ENCODE results near the gene TGFBR3. TPM values are rescaled to one million over a fixed set of nuclear protein-coding genes. Genes with fewer than 3 reads are reported as not detected.

TGFBR3 gene
- total RNA-seq, 2 donors from 2014 or later, result 8.1 to 9.7 TPM

GRCh38 chr1:91742848-91743292 is 143.1 kb downstream of the TGFBR3 start:
- ATAC-seq (replicated peaks in 1 of 2), result peak in 1 of 2 donors; percentile 58
- peak overlapping the region; percentile 36 for H3K27ac Mint-ChIP-seq
- H3K27me3 Mint-ChIP-seq (ENCODE audit: low read depth), result no peaks in the 10 kb centered on the region
- H3K9me3 Mint-ChIP-seq, result peaks cover 5 to 16% of the 10 kb centered on the region in 2 donors
- peaks cover 10 to 24% of the 10 kb centered on the region in 2 donors for H3K36me3 Mint-ChIP-seq (ENCODE audit: insufficient read depth in 2 of 2)
- DNase-seq, result peak in 1 of 2 donors; percentile 19
- peaks cover 6% of the 10 kb centered on the region for H3K4me1 Mint-ChIP-seq (ENCODE audit: low read depth)
- H3K4me3 Mint-ChIP-seq, result no peak overlapping the region

GRCh38 chr1:91741906-91742305 is 144.0 kb downstream of the TGFBR3 start:
- Mint-ChIP-seq H3K4me1 (ENCODE audit: low read depth) (peaks cover 5% of the 10 kb centered on the region), H3K27ac (peak overlapping the region; percentile 36), H3K27me3 (ENCODE audit: low read depth) (no peaks in the 10 kb centered on the region)

GRCh38 chr1:91741301-91741700 is 144.7 kb downstream of the TGFBR3 start:
- peaks cover 7 to 11% of the 10 kb centered on the region in 2 donors for H3K36me3 Mint-ChIP-seq (ENCODE audit: insufficient read depth in 2 of 2)
- no peak overlapping the region for H3K27ac Mint-ChIP-seq
- peaks cover 5% of the 10 kb centered on the region for H3K4me1 Mint-ChIP-seq (ENCODE audit: low read depth)
- H3K4me3 Mint-ChIP-seq, result no peak overlapping the region
- ATAC-seq (replicated peaks in 1 of 2), result no peak
- no peaks in the 10 kb centered on the region for H3K27me3 Mint-ChIP-seq (ENCODE audit: low read depth)
- DNase-seq, result no peak
- H3K9me3 Mint-ChIP-seq, result peaks cover 5 to 7% of the 10 kb centered on the region in 2 donors

More at GRCh38 chr1:91741906-91742305, 144.0 kb downstream of the TGFBR3 start:
- Mint-ChIP-seq H3K36me3 (ENCODE audit: insufficient read depth in 2 of 2) (peaks cover 9 to 16% of the 10 kb centered on the region in 2 donors), H3K4me3 (no peak overlapping the region), H3K9me3 (peaks cover 5 to 11% of the 10 kb centered on the region in 2 donors)
- ATAC-seq (replicated peaks in 1 of 2), result no peak
- DNase-seq, result no peak

GRCh38 chr1:91737650-91738049 is 148.3 kb downstream of the TGFBR3 start:
- Mint-ChIP-seq H3K9me3 (peaks cover 5 to 6% of the 10 kb centered on the region in 2 donors), H3K4me3 (no peak overlapping the region), H3K4me1 (ENCODE audit: low read depth) (peaks cover 34% of the 10 kb centered on the region), H3K27me3 (ENCODE audit: low read depth) (no peaks in the 10 kb centered on the region), H3K36me3 (ENCODE audit: insufficient read depth in 2 of 2) (peaks cover 3 to 7% of the 10 kb centered on the region in 2 donors), H3K27ac (no peak overlapping the region)
- ATAC-seq (replicated peaks in 1 of 2), result no peak
- no peak for DNase-seq

GRCh38 chr1:91736715-91737615 is 149.0 kb downstream of the TGFBR3 start:
- H3K27me3 Mint-ChIP-seq (ENCODE audit: low read depth), result no peaks in the 10 kb centered on the region
- peaks cover 41% of the 10 kb centered on the region for H3K4me1 Mint-ChIP-seq (ENCODE audit: low read depth)
- no peak for DNase-seq
- no peak overlapping the region for H3K27ac Mint-ChIP-seq
- H3K4me3 Mint-ChIP-seq, result no peak overlapping the region
- peaks cover 3 to 7% of the 10 kb centered on the region in 2 donors for H3K36me3 Mint-ChIP-seq (ENCODE audit: insufficient read depth in 2 of 2)
- peaks cover 3 to 5% of the 10 kb centered on the region in 2 donors for H3K9me3 Mint-ChIP-seq
- ATAC-seq (replicated peaks in 1 of 2), result no peak

GRCh38 chr1:91736146-91736714 is 149.7 kb downstream of the TGFBR3 start:
- Mint-ChIP-seq H3K27ac (no peak overlapping the region), H3K4me1 (ENCODE audit: low read depth) (peaks cover 48% of the 10 kb centered on the region), H3K36me3 (ENCODE audit: insufficient read depth in 2 of 2) (peaks cover 3 to 7% of the 10 kb centered on the region in 2 donors), H3K9me3 (peaks cover 2 to 5% of the 10 kb centered on the region in 2 donors), H3K27me3 (ENCODE audit: low read depth) (no peaks in the 10 kb centered on the region), H3K4me3 (no peak overlapping the region)
- DNase-seq (no peak), ATAC-seq (replicated peaks in 1 of 2) (no peak)

GRCh38 chr1:91735266-91735845 is 150.6 kb downstream of the TGFBR3 start:
- DNase-seq, result no peak
- Mint-ChIP-seq H3K36me3 (ENCODE audit: insufficient read depth in 2 of 2) (peaks cover 3 to 7% of the 10 kb centered on the region in 2 donors), H3K4me1 (ENCODE audit: low read depth) (peaks cover 57% of the 10 kb centered on the region), H3K27me3 (ENCODE audit: low read depth) (no peaks in the 10 kb centered on the region), H3K9me3 (peaks cover 2 to 5% of the 10 kb centered on the region in 2 donors), H3K4me3 (peak overlapping the region in 1 of 2 donors; percentile 52), H3K27ac (no peak overlapping the region)
- no peak for ATAC-seq (replicated peaks in 1 of 2)

GRCh38 chr1:91734761-91735160 is 151.2 kb downstream of the TGFBR3 start:
- Mint-ChIP-seq H3K36me3 (ENCODE audit: insufficient read depth in 2 of 2) (peaks cover 3 to 7% of the 10 kb centered on the region in 2 donors), H3K27ac (no peak overlapping the region), H3K27me3 (ENCODE audit: low read depth) (no peaks in the 10 kb centered on the region), H3K9me3 (peaks cover 2 to 5% of the 10 kb centered on the region in 2 donors), H3K4me1 (ENCODE audit: low read depth) (peaks cover 62% of the 10 kb centered on the region), H3K4me3 (peak overlapping the region in 1 of 2 donors; percentile 52)
- DNase-seq, result no peak
- ATAC-seq (replicated peaks in 1 of 2), result peak in 1 of 2 donors; percentile 10

GRCh38 chr1:91733108-91733710 is 152.7 kb downstream of the TGFBR3 start:
- H3K27me3 Mint-ChIP-seq (ENCODE audit: low read depth), result no peaks in the 10 kb centered on the region
- H3K4me3 Mint-ChIP-seq, result peak overlapping the region in 1 of 2 donors; percentile 24
- H3K36me3 Mint-ChIP-seq (ENCODE audit: insufficient read depth in 2 of 2), result peaks cover 0 to 5% of the 10 kb centered on the region in 2 donors
- H3K4me1 Mint-ChIP-seq (ENCODE audit: low read depth), result peaks cover 63% of the 10 kb centered on the region
- ATAC-seq (replicated peaks in 1 of 2) (no peak), DNase-seq (no peak)
- no peaks in the 10 kb centered on the region for H3K9me3 Mint-ChIP-seq
- H3K27ac Mint-ChIP-seq, result no peak overlapping the region

GRCh38 chr1:91732291-91733107 is 153.5 kb downstream of the TGFBR3 start:
- Mint-ChIP-seq H3K9me3 (no peaks in the 10 kb centered on the region), H3K4me1 (ENCODE audit: low read depth) (peaks cover 63% of the 10 kb centered on the region), H3K27me3 (ENCODE audit: low read depth) (no peaks in the 10 kb centered on the region), H3K4me3 (peak overlapping the region; percentile 72 to 74), H3K36me3 (ENCODE audit: insufficient read depth in 2 of 2) (peaks cover 0 to 5% of the 10 kb centered on the region in 2 donors), H3K27ac (peak overlapping the region; percentile 15)
- peak; percentile 46 to 64 for DNase-seq
- peak; percentile 69 to 71 for ATAC-seq (replicated peaks in 1 of 2)

GRCh38 chr1:91731815-91732214 is 154.1 kb downstream of the TGFBR3 start:
- H3K4me3 Mint-ChIP-seq, result peak overlapping the region; percentile 72 to 74
- peak overlapping the region; percentile 15 for H3K27ac Mint-ChIP-seq
- H3K4me1 Mint-ChIP-seq (ENCODE audit: low read depth), result peaks cover 63% of the 10 kb centered on the region
- no peaks in the 10 kb centered on the region for H3K9me3 Mint-ChIP-seq
- H3K36me3 Mint-ChIP-seq (ENCODE audit: insufficient read depth in 2 of 2), result peaks cover 0 to 5% of the 10 kb centered on the region in 2 donors
- H3K27me3 Mint-ChIP-seq (ENCODE audit: low read depth), result no peaks in the 10 kb centered on the region
- DNase-seq (peak; percentile 49 to 65), ATAC-seq (replicated peaks in 1 of 2) (peak; percentile 45 to 61)
